ENCODE data around the gene SLC35E3.

- TF ChIP-seq CTCF (IDR thresholded peaks at IDR 0.05) (no peak), EP300 (IDR thresholded peaks at IDR 0.05) (no peak), POLR2A (IDR thresholded peaks at IDR 0.05) (no peak)
Observed at GRCh38 chr12:68789144-68789878, 43.3 kb downstream of the SLC35E3 start.
